ENCODE data around the gene CCBE1. TPM values are rescaled to one million over a fixed set of nuclear protein-coding genes. Genes with fewer than 3 reads are reported as not detected.
"Not testable (repeated sequence)": the region's sequence is repeated elsewhere in the genome, so short reads cannot be mapped to it uniquely, and the experiment has no call there.

The CCBE1 gene
- not detected for polyA plus RNA-seq

GRCh38 chr18:59697236-59697932, at the start of gene CCBE1:
TSS of gene CCBE1 (minus strand) at chr18:59697423.
- Mint-ChIP-seq H3K36me3 (peaks cover 2% of the 10 kb centered on the region), H3K4me1 (peaks cover 4 to 14% (median 5%) of the 10 kb centered on the region in 3 donors), H3K27ac (no peak within 1 kb of the TSS), H3K9me3 (peaks cover 0 to 2% (median 0%) of the 10 kb centered on the region in 3 donors), H3K27me3 (peaks cover 38% of the 10 kb centered on the region), H3K4me3 (peak within 1 kb of the TSS in 2 of 4 donors; percentile 34 to 80)

- Mint-ChIP-seq H3K4me3 (no peak overlapping the region), H3K36me3 (no peaks in the 10 kb centered on the region), H3K9me3 (peaks cover 0 to 7% (median 3%) of the 10 kb centered on the region in 3 donors), H3K27ac (no peak overlapping the region), H3K27me3 (no peaks in the 10 kb centered on the region), H3K4me1 (no peaks in the 10 kb centered on the region)
These were observed 47.1 kb upstream of the CCBE1 start for GRCh38 chr18:59744271-59744721.

DNA sequence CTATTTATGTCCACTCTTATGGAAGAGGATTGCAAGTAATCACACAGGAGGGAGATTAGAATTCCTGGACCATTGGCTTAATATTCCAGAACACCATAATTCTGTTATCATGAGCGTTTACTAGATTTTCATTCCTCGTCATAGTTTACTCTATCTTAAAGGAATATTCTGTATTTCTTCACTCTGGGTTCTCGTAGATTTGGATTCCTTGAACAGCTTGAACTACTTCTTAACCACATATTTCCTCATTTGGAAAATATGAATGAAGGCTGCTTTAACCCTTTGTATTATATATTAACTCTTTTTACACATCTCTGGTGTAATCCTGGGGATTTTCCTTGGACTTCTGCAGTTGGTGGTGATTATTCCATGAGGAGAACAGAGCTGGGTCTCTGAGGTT, 46.3 kb upstream of the CCBE1 start:
- Mint-ChIP-seq H3K4me1 (no peaks in the 10 kb centered on the region), H3K36me3 (no peaks in the 10 kb centered on the region), H3K27ac (no peak overlapping the region), H3K27me3 (no peaks in the 10 kb centered on the region), H3K9me3 (peaks cover 2 to 9% (median 7%) of the 10 kb centered on the region in 3 donors), H3K4me3 (no peak overlapping the region)

- Mint-ChIP-seq H3K9me3 (peaks cover 2 to 10% (median 7%) of the 10 kb centered on the region in 3 donors), H3K4me3 (no peak overlapping the region), H3K27ac (no peak overlapping the region), H3K4me1 (no peaks in the 10 kb centered on the region), H3K27me3 (peaks cover 2% of the 10 kb centered on the region), H3K36me3 (no peaks in the 10 kb centered on the region)
These were observed 45.3 kb upstream of the CCBE1 start for GRCh38 chr18:59742325-59743111.

GRCh38 chr18:59740141-59740540, 42.9 kb upstream of the CCBE1 start:
- no peaks in the 10 kb centered on the region for H3K36me3 Mint-ChIP-seq
- H3K4me3 Mint-ChIP-seq = no peak overlapping the region
- H3K9me3 Mint-ChIP-seq = peaks cover 4 to 7% (median 7%) of the 10 kb centered on the region in 3 donors

GRCh38 chr18:59737776-59738300, 40.6 kb upstream of the CCBE1 start:
- H3K4me3 Mint-ChIP-seq = no peak overlapping the region
- H3K4me1 Mint-ChIP-seq = no peaks in the 10 kb centered on the region
- peaks cover 5% of the 10 kb centered on the region for H3K27me3 Mint-ChIP-seq

More at GRCh38 chr18:59740141-59740540, 42.9 kb upstream of the CCBE1 start:
- Mint-ChIP-seq H3K27me3 (peaks cover 2% of the 10 kb centered on the region), H3K4me1 (no peaks in the 10 kb centered on the region), H3K27ac (no peak overlapping the region)

GRCh38 chr18:59737335-59737734, 40.1 kb upstream of the CCBE1 start:
- H3K4me3 Mint-ChIP-seq = peak overlapping the region in 1 of 4 donors; percentile 60
- not testable (repeated sequence) for H3K27me3 Mint-ChIP-seq, H3K27ac Mint-ChIP-seq, H3K36me3 Mint-ChIP-seq, H3K4me1 Mint-ChIP-seq, H3K9me3 Mint-ChIP-seq

More at GRCh38 chr18:59737776-59738300, 40.6 kb upstream of the CCBE1 start:
- Mint-ChIP-seq H3K36me3 (no peaks in the 10 kb centered on the region), H3K9me3 (peaks cover 4 to 7% (median 7%) of the 10 kb centered on the region in 3 donors), H3K27ac (no peak overlapping the region)

DNA sequence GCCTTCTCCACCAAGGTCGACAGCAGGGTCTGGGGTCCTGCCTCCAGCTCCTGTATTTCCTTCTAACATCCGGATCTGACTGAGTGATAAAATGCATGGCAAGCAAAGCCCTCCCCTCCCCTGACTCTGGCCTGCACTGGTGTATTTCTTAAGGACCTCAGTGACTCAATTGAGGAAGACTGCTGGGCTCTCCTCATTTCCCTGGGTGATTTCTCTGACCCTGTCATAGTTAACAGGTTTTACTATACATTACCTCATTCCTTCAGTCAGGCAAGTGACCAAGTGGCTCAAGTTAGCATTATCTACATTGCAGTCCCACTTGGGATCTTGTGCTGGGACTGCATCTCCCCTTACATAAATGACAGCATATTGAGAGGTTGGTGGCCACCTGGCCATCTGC, 38.8 kb upstream of the CCBE1 start:
- H3K4me3 Mint-ChIP-seq = no peak overlapping the region
- H3K9me3 Mint-ChIP-seq = peaks cover 3 to 7% (median 4%) of the 10 kb centered on the region in 3 donors
- no peaks in the 10 kb centered on the region for H3K36me3 Mint-ChIP-seq

DNA sequence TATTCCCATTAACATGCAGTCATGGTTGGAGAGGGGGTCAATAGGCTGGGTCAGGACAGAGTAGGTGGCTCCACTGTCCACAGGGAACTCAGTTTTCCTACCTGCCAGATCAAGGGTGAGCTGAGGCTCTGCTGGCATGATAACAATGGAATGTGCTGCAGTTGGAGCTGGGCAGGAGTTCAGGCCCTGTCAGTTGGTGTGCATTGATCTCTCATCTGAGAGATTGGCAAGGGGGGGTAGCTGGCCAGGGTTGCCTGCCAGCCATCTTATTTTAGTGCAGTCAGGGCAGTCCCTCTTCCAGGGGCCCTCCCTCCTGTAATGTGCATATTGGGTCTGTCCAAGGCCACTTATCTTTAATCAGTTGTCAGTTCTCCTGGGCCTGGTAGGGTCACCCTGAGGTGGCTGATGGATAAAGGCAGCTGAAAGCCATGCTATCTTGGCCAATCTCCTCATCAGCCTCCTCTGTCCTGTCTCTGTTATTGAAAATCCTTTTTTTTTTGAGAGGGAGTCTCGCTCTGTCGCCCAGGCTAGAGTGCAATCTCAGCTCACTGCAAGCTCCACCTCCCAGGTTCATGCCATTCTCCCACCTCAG, 38.1 kb upstream of the CCBE1 start:
- no peaks in the 10 kb centered on the region for H3K36me3 Mint-ChIP-seq
- no peak overlapping the region for H3K4me3 Mint-ChIP-seq
- no peak overlapping the region for H3K27ac Mint-ChIP-seq
- peaks cover 0 to 2% (median 0%) of the 10 kb centered on the region in 3 donors for H3K4me1 Mint-ChIP-seq
- peaks cover 3 to 7% (median 4%) of the 10 kb centered on the region in 3 donors for H3K9me3 Mint-ChIP-seq
- H3K27me3 Mint-ChIP-seq = peaks cover 6% of the 10 kb centered on the region

More for the DNA sequence above, 38.8 kb upstream of the CCBE1 start:
- Mint-ChIP-seq H3K27me3 (peaks cover 6% of the 10 kb centered on the region), H3K27ac (no peak overlapping the region), H3K4me1 (peaks cover 0 to 2% (median 0%) of the 10 kb centered on the region in 3 donors)

DNA sequence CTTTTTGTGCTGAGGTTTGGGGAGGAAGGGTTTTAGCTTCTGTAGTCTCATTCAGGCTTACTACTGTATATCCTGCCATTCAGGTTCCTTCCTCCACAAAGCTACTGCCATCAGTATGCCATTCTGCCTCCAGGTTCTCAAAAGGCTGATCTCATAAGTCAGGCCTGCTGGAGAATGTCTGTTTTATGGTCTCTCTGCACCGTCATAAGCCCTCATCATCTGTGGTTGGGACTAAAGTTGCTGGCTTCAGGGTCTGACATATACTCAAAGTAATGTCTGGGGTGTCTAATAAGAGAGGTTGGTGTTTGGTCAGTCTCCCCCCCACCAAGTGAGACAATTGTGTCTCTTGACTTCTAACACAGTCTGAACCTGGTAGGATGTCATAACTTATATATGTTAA, 36.2 kb upstream of the CCBE1 start:
- no peaks in the 10 kb centered on the region for H3K36me3 Mint-ChIP-seq
- peaks cover 6% of the 10 kb centered on the region for H3K27me3 Mint-ChIP-seq
- peaks cover 0 to 2% (median 0%) of the 10 kb centered on the region in 3 donors for H3K4me1 Mint-ChIP-seq
- H3K27ac Mint-ChIP-seq = no peak overlapping the region
- peaks cover 0 to 1% (median 0%) of the 10 kb centered on the region in 3 donors for H3K9me3 Mint-ChIP-seq
- no peak overlapping the region for H3K4me3 Mint-ChIP-seq

DNA sequence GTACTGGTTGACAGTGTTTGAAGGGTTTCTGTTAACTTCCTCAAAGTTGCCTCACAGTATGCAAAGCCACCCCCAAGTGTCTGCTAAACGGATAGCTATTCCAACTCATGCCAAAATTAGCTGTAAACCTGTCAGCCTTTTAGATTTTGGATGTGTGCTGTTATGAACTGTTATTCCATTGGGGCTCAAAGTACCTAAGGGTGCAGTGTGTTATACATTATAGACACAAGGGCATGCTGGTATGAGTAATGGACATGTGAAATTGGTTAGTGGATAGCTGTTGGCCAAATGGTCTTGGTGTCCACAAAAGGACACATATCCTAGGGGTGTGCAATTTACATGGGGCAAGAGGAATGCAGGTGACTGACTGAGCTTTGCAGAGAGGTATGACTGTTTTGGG, 33.7 kb upstream of the CCBE1 start:
- H3K9me3 Mint-ChIP-seq = no peaks in the 10 kb centered on the region
- no peak overlapping the region for H3K27ac Mint-ChIP-seq
- no peak overlapping the region for H3K4me3 Mint-ChIP-seq
- H3K36me3 Mint-ChIP-seq = no peaks in the 10 kb centered on the region
- peaks cover 0 to 2% (median 0%) of the 10 kb centered on the region in 3 donors for H3K4me1 Mint-ChIP-seq
- H3K27me3 Mint-ChIP-seq = peaks cover 4% of the 10 kb centered on the region

DNA sequence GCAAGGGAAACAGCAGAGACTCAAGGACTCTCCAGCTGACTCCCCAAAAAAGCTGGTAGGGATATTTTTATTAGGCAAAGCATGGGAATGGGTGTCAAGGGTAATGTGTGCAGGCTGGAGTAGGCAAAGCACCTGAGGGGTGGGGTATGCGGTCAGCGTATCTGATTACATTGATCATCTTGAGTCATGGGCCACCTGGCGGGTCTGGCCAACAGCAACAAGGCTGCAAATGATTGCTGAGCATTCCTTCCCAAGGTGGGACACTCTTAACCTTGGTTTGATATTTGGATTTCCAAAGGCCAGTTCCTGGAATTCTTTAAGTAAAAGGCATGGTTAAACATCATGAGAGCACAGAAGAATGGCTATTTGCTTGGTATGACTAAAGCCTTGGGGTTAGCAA, 32.6 kb upstream of the CCBE1 start:
- no peak overlapping the region for H3K4me3 Mint-ChIP-seq
- peaks cover 4% of the 10 kb centered on the region for H3K27me3 Mint-ChIP-seq
- H3K4me1 Mint-ChIP-seq = peaks cover 0 to 2% (median 0%) of the 10 kb centered on the region in 3 donors
- H3K27ac Mint-ChIP-seq = no peak overlapping the region
- H3K36me3 Mint-ChIP-seq = no peaks in the 10 kb centered on the region
- no peaks in the 10 kb centered on the region for H3K9me3 Mint-ChIP-seq

GRCh38 chr18:59728816-59729215, 31.6 kb upstream of the CCBE1 start:
- no peak overlapping the region for H3K27ac Mint-ChIP-seq
- H3K4me3 Mint-ChIP-seq = no peak overlapping the region
- peaks cover 0 to 3% (median 0%) of the 10 kb centered on the region in 3 donors for H3K9me3 Mint-ChIP-seq
- H3K4me1 Mint-ChIP-seq = peaks cover 0 to 2% (median 0%) of the 10 kb centered on the region in 3 donors
- H3K27me3 Mint-ChIP-seq = peaks cover 2% of the 10 kb centered on the region
- H3K36me3 Mint-ChIP-seq = no peaks in the 10 kb centered on the region

GRCh38 chr18:59725142-59725541, 27.9 kb upstream of the CCBE1 start:
- Mint-ChIP-seq H3K4me3 (no peak overlapping the region), H3K9me3 (peaks cover 0 to 3% (median 0%) of the 10 kb centered on the region in 3 donors), H3K27ac (no peak overlapping the region), H3K27me3 (peaks cover 3% of the 10 kb centered on the region), H3K36me3 (no peaks in the 10 kb centered on the region), H3K4me1 (no peaks in the 10 kb centered on the region)

- H3K9me3 Mint-ChIP-seq = peaks cover 0 to 3% (median 0%) of the 10 kb centered on the region in 3 donors
These were observed 26.9 kb upstream of the CCBE1 start for GRCh38 chr18:59724103-59724502.

More at GRCh38 chr18:59724103-59724502, 26.9 kb upstream of the CCBE1 start:
- H3K27me3 Mint-ChIP-seq = peaks cover 3% of the 10 kb centered on the region
- no peak overlapping the region for H3K27ac Mint-ChIP-seq
- no peak overlapping the region for H3K4me3 Mint-ChIP-seq
- no peaks in the 10 kb centered on the region for H3K4me1 Mint-ChIP-seq
- no peaks in the 10 kb centered on the region for H3K36me3 Mint-ChIP-seq
